HG03039 (cell line): ENCODE results near the gene RSBN1L.
"Not testable (repeated sequence)": the region's sequence is repeated elsewhere in the genome, so short reads cannot be mapped to it uniquely, and the experiment has no call there.

Experiments
- ATAC-seq: cut with Tn5 transposase; IDR thresholded peaks from one replicate; pipeline ENCODE4 v1.9.1; 2021; ENCODE audit warnings: mild to moderate bottlenecking, moderate library complexity; ENCODE audit not compliant: unreplicated experiment

Gene RSBN1L

DNA sequence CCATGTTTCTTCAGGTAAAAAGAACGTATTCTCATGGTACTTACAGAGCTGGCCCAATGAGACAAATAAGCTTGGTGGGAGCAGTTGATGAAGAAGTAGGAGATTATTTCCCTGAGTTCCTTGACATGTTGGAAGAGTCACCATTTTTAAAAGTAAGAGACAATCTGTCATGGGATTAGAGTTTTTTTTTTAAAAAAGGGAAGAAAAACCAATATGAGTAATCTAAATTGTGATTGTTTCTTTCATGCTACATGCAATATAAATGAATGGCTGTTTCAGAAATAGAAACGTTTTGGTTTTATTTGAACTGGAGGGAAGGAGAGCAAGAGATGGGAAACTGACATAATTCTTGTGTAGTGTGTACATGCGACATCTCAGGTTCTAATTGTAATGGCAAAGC lies 69.2 kb downstream of the RSBN1L start:
- no peak for ATAC-seq

GRCh38 chr7:77765906-77766800 lies 69.9 kb downstream of the RSBN1L start:
- no peak for ATAC-seq

DNA sequence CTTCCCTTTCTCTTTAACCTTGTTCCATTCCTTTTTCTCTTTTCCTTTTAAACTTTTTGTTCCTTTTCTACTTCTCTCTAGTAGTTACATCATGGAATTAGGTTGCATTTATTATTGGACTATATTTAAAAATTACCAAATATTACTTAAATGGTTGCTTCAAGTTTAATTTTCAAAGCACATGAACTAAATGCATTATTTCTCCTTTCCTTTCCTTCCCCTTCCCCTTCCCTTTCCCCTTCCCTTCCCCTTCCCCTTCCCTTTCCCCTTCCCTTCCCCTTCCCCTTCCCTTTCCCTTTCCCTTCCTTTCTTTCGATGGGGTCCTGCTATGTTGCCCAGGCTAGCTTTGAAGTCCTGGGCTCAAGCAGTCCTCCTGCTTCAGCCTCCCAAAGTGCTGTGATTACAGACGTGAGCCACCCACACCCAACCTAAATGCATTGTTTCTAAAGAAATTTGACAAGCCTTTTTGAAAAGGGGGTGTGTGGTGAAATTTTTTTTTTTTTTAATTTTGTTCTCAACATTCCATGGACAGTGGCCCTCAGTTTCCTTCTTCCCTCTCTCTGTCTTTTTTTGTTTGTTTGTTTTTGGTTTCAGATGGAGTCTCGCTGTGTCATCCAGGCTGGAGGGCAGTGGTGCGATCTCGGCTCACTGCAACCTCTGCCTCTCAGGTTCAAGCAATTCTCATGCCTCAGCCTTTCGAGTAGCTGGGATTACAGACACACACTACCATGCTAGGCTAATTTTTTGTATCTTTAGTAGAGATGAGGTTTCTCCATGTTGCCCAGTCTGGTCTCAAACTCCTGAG lies 70.7 kb downstream of the RSBN1L start:
- ATAC-seq = no peak

GRCh38 chr7:77770316-77770715 lies 74.1 kb downstream of the RSBN1L start:
- ATAC-seq = no peak

- ATAC-seq = no peak
Measured at GRCh38 chr7:77771901-77772300, 75.6 kb downstream of the RSBN1L start.

DNA sequence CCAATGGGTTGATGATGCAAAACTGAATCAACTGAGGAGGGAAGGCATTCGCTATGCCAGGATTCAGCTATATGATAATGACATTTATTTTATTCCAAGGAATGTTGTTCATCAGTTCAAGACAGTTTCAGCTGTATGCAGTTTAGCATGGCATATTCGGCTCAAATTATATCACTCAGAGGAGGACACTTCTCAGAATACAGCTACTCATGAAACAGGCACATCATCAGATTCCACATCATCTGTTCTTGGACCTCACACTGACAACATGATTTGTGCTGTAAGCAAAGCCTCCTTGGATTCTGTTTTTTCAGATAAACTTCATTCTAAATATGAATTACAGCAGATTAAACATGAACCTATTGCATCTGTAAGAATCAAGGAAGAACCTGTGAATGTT lies 82.3 kb downstream of the RSBN1L start:
- no peak for ATAC-seq

- ATAC-seq = no peak
Measured at GRCh38 chr7:77782383-77782782, 86.1 kb downstream of the RSBN1L start.

- ATAC-seq = no peak
Measured at GRCh38 chr7:77783111-77783510, 86.9 kb downstream of the RSBN1L start.

- no peak for ATAC-seq
Measured at GRCh38 chr7:77783545-77783944, 87.3 kb downstream of the RSBN1L start.

- not testable (repeated sequence) for ATAC-seq
Measured at GRCh38 chr7:77784426-77784825, 88.2 kb downstream of the RSBN1L start.

- ATAC-seq = no peak
Measured at GRCh38 chr7:77786018-77786417, 89.8 kb downstream of the RSBN1L start.

DNA sequence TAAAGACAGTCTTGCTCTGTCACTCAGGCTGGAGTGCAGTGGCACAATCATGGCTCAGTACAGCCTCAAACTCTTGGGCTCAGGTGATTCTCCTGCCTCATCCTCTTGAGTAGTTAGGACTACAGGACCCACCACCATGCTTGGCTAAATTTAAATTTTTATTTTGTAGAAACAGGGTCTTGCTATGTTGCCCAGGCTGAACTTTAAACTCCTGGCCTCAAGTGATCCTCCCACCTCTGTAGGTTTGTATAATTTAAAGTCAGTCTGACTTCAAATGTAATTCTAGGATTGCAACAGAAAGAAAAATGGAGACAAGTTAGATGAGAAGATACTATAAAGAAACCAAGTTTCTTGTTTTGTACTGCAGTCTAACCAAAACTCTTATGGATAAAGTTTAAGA lies 90.5 kb downstream of the RSBN1L start:
- no peak for ATAC-seq

- no peak for ATAC-seq
Measured at GRCh38 chr7:77788327-77788902, 92.2 kb downstream of the RSBN1L start.

- ATAC-seq = no peak
Measured at GRCh38 chr7:77791336-77791735, 95.1 kb downstream of the RSBN1L start.

- ATAC-seq = no peak
Measured at GRCh38 chr7:77791956-77792355, 95.7 kb downstream of the RSBN1L start.

DNA sequence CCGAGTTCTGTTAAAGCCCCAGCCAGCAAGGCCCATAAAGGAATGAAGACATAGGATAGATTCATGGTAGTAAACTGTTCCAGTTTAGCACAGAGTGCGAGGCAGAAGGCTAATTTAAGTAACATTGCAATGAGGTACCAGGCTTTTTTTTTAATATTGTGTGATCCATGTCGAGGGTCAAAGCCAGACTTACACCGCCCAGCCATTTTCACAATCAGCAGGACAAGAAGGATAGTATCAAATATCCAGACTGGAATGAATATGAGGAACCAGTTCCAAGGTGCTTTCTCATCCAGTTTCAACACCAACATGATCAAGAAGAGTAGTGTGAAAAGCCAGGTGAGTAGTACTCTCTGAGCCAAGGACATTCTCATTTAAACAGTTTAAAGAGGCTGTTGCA lies 97.7 kb downstream of the RSBN1L start:
- ATAC-seq = no peak

DNA sequence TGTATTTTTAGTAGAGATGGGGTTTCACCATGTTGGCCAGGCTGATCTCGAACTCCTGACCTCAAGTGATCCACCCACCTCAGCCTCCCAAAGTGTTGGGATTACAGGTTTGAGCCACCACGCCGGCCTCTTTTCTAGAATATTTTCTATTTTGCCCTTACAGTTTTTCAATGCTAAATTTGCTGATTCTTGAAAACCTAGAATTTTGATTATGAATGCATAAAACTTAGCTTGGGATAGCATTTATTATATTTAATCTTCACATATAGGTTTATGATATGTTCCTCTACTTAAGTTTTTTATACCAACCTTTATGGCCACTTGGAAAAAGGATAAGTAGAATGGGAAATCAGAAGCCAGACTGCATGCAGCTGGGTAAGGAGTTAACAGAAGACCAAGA lies 99.8 kb downstream of the RSBN1L start:
- no peak for ATAC-seq

- no peak for ATAC-seq
Measured at GRCh38 chr7:77796960-77797359, 100.7 kb downstream of the RSBN1L start.

GRCh38 chr7:77797734-77798393 lies 101.6 kb downstream of the RSBN1L start:
- peak; percentile 24 for ATAC-seq

- ATAC-seq = peak; percentile 87
Measured at GRCh38 chr7:77798394-77799077, 102.3 kb downstream of the RSBN1L start, which contains the start of the genes PHTF2 and TMEM60. TSS of gene PHTF2 (plus strand) at chr7:77798773. TSS of gene TMEM60 (minus strand) at chr7:77798434. CDS start at chr7:77794373, 4,061 bp downstream.
